Nephron (organoid): ENCODE measurements around the gene FIGNL1.

ENCODE experiments used
- H3K27ac Mint-ChIP-seq, 3 experiments: 2 replicates each; pipeline ENCODE4 v1.8.0; 2020; ENCODE audit warnings: mixed read lengths in 3 of 3, mild to moderate bottlenecking in 2 of 3, moderate library complexity in 1 of 3
- H3K27me3 Mint-ChIP-seq: 2 replicates; pipeline ENCODE4 v1.8.0; 2021; ENCODE audit warnings: low read depth, mild to moderate bottlenecking, moderate library complexity, mixed read lengths
- H3K36me3 Mint-ChIP-seq: 2 replicates; pipeline ENCODE4 v1.8.0; 2020; ENCODE audit warnings: low read depth, mixed read lengths
- H3K4me1 Mint-ChIP-seq: 2 replicates; pipeline ENCODE4 v1.8.0; 2020; ENCODE audit warnings: mixed read lengths
- H3K4me3 Mint-ChIP-seq, 3 experiments: 2 replicates each; pipeline ENCODE4 v1.8.0; 2020; ENCODE audit warnings: mild to moderate bottlenecking in 3 of 3, mixed read lengths in 3 of 3, moderate library complexity in 2 of 3
- H3K9me3 Mint-ChIP-seq: 2 replicates; pipeline ENCODE4 v1.8.0; 2020; ENCODE audit warnings: mixed read lengths
- TF ChIP-seq, protein P1 (sequence below), 3 experiments: fragments of 200-600 bp; sonication (generic); IDR thresholded peaks; one replicate each; pipeline ENCODE4 v1.5.0; 2021; ENCODE audit warnings: antibody characterized with exemption in 3 of 3; ENCODE audit not compliant: unreplicated experiment in 3 of 3

Gene FIGNL1

GRCh38 chr7:50396856-50397255 lies 53.3 kb downstream of the FIGNL1 start:
- H3K9me3 Mint-ChIP-seq, result no peaks in the 10 kb centered on the region
- no peaks in the 10 kb centered on the region for H3K4me1 Mint-ChIP-seq
- H3K36me3 Mint-ChIP-seq, result no peaks in the 10 kb centered on the region
- H3K27me3 Mint-ChIP-seq, result peaks cover 9% of the 10 kb centered on the region
- TF ChIP-seq, protein P1, sequence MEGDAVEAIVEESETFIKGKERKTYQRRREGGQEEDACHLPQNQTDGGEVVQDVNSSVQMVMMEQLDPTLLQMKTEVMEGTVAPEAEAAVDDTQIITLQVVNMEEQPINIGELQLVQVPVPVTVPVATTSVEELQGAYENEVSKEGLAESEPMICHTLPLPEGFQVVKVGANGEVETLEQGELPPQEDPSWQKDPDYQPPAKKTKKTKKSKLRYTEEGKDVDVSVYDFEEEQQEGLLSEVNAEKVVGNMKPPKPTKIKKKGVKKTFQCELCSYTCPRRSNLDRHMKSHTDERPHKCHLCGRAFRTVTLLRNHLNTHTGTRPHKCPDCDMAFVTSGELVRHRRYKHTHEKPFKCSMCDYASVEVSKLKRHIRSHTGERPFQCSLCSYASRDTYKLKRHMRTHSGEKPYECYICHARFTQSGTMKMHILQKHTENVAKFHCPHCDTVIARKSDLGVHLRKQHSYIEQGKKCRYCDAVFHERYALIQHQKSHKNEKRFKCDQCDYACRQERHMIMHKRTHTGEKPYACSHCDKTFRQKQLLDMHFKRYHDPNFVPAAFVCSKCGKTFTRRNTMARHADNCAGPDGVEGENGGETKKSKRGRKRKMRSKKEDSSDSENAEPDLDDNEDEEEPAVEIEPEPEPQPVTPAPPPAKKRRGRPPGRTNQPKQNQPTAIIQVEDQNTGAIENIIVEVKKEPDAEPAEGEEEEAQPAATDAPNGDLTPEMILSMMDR (IDR thresholded peaks at IDR 0.05; ENCODE audit: unreplicated experiment in 3 of 3), result no peak
- H3K4me3 Mint-ChIP-seq, result no peak overlapping the region
- no peak overlapping the region for H3K27ac Mint-ChIP-seq

DNA sequence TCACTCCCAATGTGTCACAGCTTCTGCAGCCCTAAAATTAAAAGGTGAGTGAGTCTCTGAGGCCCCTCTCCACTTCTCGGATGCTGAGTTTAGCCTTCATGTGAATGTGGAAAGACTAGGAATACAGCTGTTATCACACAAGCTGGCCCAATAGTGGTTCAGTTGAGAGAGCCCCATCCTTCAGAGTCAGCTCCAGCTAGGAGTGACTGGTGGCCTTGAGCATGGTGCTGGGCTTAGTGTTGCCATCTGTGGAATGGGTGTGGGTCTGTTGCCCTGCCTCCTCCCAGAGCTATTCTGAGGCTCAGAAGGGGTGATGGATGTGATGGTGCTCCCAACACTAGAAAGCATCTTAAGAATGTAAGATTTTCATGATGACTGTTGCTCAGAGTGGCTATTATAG lies 55.8 kb downstream of the FIGNL1 start:
- peaks cover 4% of the 10 kb centered on the region for H3K27me3 Mint-ChIP-seq
- TF ChIP-seq, protein P1 (IDR thresholded peaks at IDR 0.05; ENCODE audit: unreplicated experiment in 3 of 3), result no peak
- no peaks in the 10 kb centered on the region for H3K9me3 Mint-ChIP-seq
- H3K4me3 Mint-ChIP-seq, result no peak overlapping the region
- H3K36me3 Mint-ChIP-seq, result no peaks in the 10 kb centered on the region
- H3K4me1 Mint-ChIP-seq, result no peaks in the 10 kb centered on the region
- H3K27ac Mint-ChIP-seq, result no peak overlapping the region
